GM23248 (cell line): ENCODE data around the gene GLE1.

Experiments used
- EZH2 ChIP-seq: fragments of 200-600 bp; sonication (generic); IDR thresholded peaks from 2 replicates; pipeline ENCODE4 v1.6.1; 2018; ENCODE audit warnings: antibody characterized with exemption, mild to moderate bottlenecking; ENCODE audit not compliant: insufficient read depth, poor library complexity, severe bottlenecking
- EZH2phosphoT487 ChIP-seq: fragments of 200-600 bp; sonication (generic); IDR thresholded peaks from 2 replicates; pipeline ENCODE4 v1.6.1; 2018; ENCODE audit warnings: antibody characterized with exemption, moderate library complexity, mild to moderate bottlenecking, low read depth; ENCODE audit not compliant: insufficient read depth

DNA sequence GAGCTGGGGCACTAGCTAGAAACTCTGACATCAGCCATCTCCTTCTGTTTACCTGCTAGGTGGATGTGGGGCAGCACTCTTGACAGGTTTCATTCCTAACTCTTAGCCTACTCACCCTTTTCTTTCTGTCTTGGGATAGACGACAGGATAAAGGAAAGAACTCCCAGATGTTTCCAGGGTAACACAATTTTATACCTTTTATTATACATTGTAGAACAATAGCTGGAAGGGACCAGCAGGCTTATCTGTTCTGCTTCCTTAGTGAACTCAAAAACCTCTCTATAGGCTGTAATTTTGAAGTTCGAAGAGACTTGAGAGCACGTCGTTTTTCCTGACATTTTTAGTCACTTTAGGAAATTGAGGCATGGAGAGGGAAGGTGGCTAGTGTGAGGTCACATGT, 61.1 kb downstream of the GLE1 start:
- TF ChIP-seq EZH2phosphoT487 (no peak), EZH2 (no peak)
